OCI-LY1 (cell line): ENCODE measurements around the gene MYO1D.

ENCODE experiments used
- H2AFZ ChIP-seq: fragments of 200-600 bp; sonication (generic), shearing (Covaris generic); 2 replicates; pipeline ENCODE4 v1.6.0; 2014; ENCODE audit warnings: antibody characterized with exemption, mild to moderate bottlenecking, low read length
- H3F3A ChIP-seq: fragments of 200-600 bp; sonication (generic), shearing (Covaris generic); 2 replicates; pipeline ENCODE4 v1.6.0; 2014; ENCODE audit warnings: mild to moderate bottlenecking, antibody characterized with exemption, low read length, moderate library complexity; ENCODE audit not compliant: insufficient read depth
- H3K27ac ChIP-seq: fragments of 200-600 bp; sonication (generic); 2 replicates; pipeline ENCODE4 v1.5.1; 2014; ENCODE audit warnings: low read length, mixed run types, mild to moderate bottlenecking, low read depth; ENCODE audit not compliant: poor library complexity, severe bottlenecking
- H3K27me3 ChIP-seq: fragments of 200-600 bp; sonication (generic); 2 replicates; pipeline ENCODE4 v1.6.0; 2014; ENCODE audit warnings: antibody characterized with exemption, mild to moderate bottlenecking, low read length, moderate library complexity; ENCODE audit not compliant: insufficient read depth
- H3K36me3 ChIP-seq: fragments of 200-600 bp; sonication (generic); 2 replicates; pipeline ENCODE4 v1.6.1; 2014; ENCODE audit warnings: mild to moderate bottlenecking, antibody characterized with exemption, low read length, moderate library complexity, mixed read lengths; ENCODE audit not compliant: insufficient read depth
- H3K4me1 ChIP-seq: fragments of 200-600 bp; sonication (generic); 2 replicates; pipeline ENCODE4 v1.5.1; 2014; ENCODE audit warnings: mild to moderate bottlenecking, low read length, moderate library complexity; ENCODE audit not compliant: insufficient read depth, severe bottlenecking
- H3K4me2 ChIP-seq: fragments of 200-600 bp; sonication (generic), shearing (Covaris generic); 2 replicates; pipeline ENCODE4 v1.6.1; 2014; ENCODE audit warnings: low read length
- H3K4me3 ChIP-seq: fragments of 200-600 bp; sonication (generic); 2 replicates; pipeline ENCODE4 v1.5.1; 2014; ENCODE audit warnings: low read length, low read depth, mild to moderate bottlenecking, mixed read lengths; ENCODE audit not compliant: poor library complexity, severe bottlenecking
- H3K79me2 ChIP-seq: fragments of 200-600 bp; shearing (Covaris generic); 2 replicates; pipeline ENCODE4 v1.6.1; 2016; ENCODE audit warnings: mixed run types, low read length, mixed read lengths; ENCODE audit not compliant: insufficient read depth
- H3K9ac ChIP-seq: fragments of 200-600 bp; sonication (generic), shearing (Covaris generic); 2 replicates; pipeline ENCODE4 v1.6.1; 2014; ENCODE audit warnings: mild to moderate bottlenecking, low read length, mixed read lengths
- H3K9me2 ChIP-seq: fragments of 200-600 bp; sonication (generic), shearing (Covaris generic); 2 replicates; pipeline ENCODE4 v1.6.1; 2014; ENCODE audit warnings: low read depth, mild to moderate bottlenecking, low read length, mixed read lengths
- H3K9me3 ChIP-seq: fragments of 200-600 bp; shearing (Covaris generic); 2 replicates; pipeline ENCODE4 v1.6.1; 2014; ENCODE audit warnings: low read length, mixed read lengths
- H4K20me1 ChIP-seq: fragments of 200-600 bp; sonication (generic), shearing (Covaris generic); 2 replicates; pipeline ENCODE4 v1.6.0; 2016; ENCODE audit warnings: mild to moderate bottlenecking, low read length; ENCODE audit not compliant: insufficient read depth
- EZH2 ChIP-seq: fragments of 200-600 bp; sonication (generic), shearing (Covaris generic); IDR thresholded peaks from 2 replicates; pipeline ENCODE4 v1.8.0; 2017; ENCODE audit warnings: borderline replicate concordance, mixed run types, mild to moderate bottlenecking, antibody characterized with exemption, low read length, moderate library complexity, mixed read lengths
- TF ChIP-seq, protein P1 (sequence below): fragments of 200-600 bp; sonication (generic), shearing (Covaris generic); IDR thresholded peaks from 2 replicates; pipeline ENCODE4 v1.5.1; 2017; ENCODE audit warnings: mild to moderate bottlenecking, antibody characterized with exemption, low read length, moderate library complexity, mixed read lengths

Gene MYO1D

DNA sequence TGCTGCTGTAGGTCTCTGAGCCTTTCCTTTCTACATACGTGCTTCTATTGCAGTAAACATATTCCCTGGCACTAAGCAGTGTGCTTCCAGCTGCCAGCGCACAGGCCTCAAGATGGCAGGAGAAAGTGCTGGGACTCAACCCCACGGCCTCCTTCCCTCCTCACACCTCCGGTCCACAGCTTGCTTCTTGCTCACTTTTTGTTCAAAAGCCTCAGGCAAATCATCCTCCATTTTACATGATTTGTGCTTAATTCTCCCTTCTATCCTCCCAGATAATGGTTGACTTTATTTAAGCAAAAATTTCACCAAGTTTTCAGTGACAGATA is 384.7 kb downstream of the MYO1D start:
- peaks cover 7% of the 10 kb centered on the region for H3K27me3 ChIP-seq
- no peak overlapping the region for H3K4me2 ChIP-seq
- H3K4me1 ChIP-seq: peaks cover 8% of the 10 kb centered on the region
- H3K79me2 ChIP-seq: no peaks in the 10 kb centered on the region
- H3K9ac ChIP-seq: no peak overlapping the region
- no peak overlapping the region for H3K4me3 ChIP-seq
- no peak overlapping the region for H2AFZ ChIP-seq
- no peak overlapping the region for H3K27ac ChIP-seq
- no peaks in the 10 kb centered on the region for H3K9me2 ChIP-seq
- TF ChIP-seq, protein P1, sequence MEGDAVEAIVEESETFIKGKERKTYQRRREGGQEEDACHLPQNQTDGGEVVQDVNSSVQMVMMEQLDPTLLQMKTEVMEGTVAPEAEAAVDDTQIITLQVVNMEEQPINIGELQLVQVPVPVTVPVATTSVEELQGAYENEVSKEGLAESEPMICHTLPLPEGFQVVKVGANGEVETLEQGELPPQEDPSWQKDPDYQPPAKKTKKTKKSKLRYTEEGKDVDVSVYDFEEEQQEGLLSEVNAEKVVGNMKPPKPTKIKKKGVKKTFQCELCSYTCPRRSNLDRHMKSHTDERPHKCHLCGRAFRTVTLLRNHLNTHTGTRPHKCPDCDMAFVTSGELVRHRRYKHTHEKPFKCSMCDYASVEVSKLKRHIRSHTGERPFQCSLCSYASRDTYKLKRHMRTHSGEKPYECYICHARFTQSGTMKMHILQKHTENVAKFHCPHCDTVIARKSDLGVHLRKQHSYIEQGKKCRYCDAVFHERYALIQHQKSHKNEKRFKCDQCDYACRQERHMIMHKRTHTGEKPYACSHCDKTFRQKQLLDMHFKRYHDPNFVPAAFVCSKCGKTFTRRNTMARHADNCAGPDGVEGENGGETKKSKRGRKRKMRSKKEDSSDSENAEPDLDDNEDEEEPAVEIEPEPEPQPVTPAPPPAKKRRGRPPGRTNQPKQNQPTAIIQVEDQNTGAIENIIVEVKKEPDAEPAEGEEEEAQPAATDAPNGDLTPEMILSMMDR: no peak
- TF ChIP-seq EZH2: no peak
- H4K20me1 ChIP-seq: no peaks in the 10 kb centered on the region
- no peaks in the 10 kb centered on the region; the same call in 1 of the 2 replicates for H3K36me3 ChIP-seq
- no peaks in the 10 kb centered on the region for H3K9me3 ChIP-seq
- no peaks in the 10 kb centered on the region for H3F3A ChIP-seq

DNA sequence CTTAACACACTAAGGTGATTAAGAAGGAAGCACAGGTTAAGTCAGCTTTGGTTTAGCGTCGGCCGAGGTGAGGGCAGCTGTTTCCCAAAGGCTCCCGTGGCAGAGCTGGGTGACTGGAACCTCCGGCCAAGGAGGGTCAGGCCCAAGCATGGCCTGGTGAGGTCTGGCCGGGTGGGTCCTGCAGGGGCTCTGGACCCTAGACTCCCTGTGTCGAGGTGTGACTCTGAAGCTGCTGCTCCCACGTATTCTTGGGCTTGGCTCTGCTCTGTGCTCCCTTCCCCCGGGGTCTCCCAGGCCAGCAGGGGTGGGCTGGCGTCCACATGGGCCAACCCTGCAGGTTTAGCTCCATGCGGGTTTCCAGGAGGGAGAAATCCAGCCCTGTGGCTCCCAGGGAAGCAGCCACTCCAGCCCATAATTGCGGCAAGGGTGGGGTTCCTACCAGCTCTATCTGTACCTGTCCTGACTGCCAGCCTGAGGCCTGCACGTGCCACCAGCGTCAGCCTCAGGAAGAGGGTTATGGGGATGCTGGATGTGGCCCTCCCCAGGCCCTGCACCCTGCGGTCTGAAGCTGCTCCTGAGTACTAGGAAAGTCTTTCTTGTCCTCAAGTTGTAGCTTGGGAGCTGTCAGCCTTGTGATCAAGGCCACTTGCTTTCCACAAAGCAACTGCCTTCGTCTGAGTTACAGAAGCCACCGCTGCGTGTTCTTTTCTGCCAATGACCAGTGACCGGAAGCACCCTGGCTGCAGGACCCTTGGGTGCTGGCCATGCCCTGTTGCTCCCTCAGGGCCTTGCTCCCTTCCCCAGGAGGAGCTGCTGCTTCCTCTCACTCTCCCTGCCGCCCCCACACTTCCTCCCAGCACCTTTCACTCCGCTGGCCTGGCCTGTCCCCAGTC is 385.3 kb downstream of the MYO1D start:
- Histone ChIP-seq H3K4me2 (no peak overlapping the region), H2AFZ (no peak overlapping the region), H3K27me3 (peaks cover 7% of the 10 kb centered on the region), H3K79me2 (no peaks in the 10 kb centered on the region), H3F3A (no peaks in the 10 kb centered on the region), H3K36me3 (no peaks in the 10 kb centered on the region; the same call in 1 of the 2 replicates), H4K20me1 (no peaks in the 10 kb centered on the region), H3K4me3 (no peak overlapping the region), H3K9ac (no peak overlapping the region), H3K9me2 (no peaks in the 10 kb centered on the region), H3K4me1 (peaks cover 8% of the 10 kb centered on the region), H3K27ac (no peak overlapping the region), H3K9me3 (no peaks in the 10 kb centered on the region)
- TF ChIP-seq, protein P1: no peak
- no peak for TF ChIP-seq EZH2

DNA sequence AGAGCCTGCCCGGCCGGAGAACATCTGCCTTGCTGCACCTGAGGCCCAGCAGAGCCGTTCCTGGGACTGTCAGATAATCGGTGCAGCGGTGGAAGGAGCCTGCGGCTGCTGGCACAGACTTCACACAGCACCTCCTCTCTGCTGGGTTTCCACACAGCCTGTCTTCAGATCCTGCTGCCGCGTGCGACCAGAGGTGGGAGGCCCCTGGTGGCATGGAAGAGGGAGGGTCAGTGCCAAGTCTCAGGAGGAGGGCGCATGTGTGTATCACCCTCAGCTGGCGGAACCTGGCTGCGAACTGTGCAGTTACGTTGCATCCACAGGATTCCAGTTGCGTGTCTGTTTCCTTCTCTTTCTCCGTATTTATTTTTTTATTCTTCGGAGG is 386.8 kb downstream of the MYO1D start:
- H3K27me3 ChIP-seq: peaks cover 7% of the 10 kb centered on the region
- H3K27ac ChIP-seq: no peak overlapping the region
- no peaks in the 10 kb centered on the region for H4K20me1 ChIP-seq
- TF ChIP-seq, protein P1: no peak
- no peak for TF ChIP-seq EZH2
- no peak overlapping the region for H3K4me2 ChIP-seq
- H3K4me1 ChIP-seq: peaks cover 13% of the 10 kb centered on the region
- H3K9me2 ChIP-seq: no peaks in the 10 kb centered on the region
- H3K9ac ChIP-seq: no peak overlapping the region
- H3K79me2 ChIP-seq: no peaks in the 10 kb centered on the region
- no peaks in the 10 kb centered on the region for H3F3A ChIP-seq
- no peaks in the 10 kb centered on the region; the same call in 1 of the 2 replicates for H3K36me3 ChIP-seq
- no peaks in the 10 kb centered on the region for H3K9me3 ChIP-seq
- no peak overlapping the region for H2AFZ ChIP-seq
- no peak overlapping the region for H3K4me3 ChIP-seq
